ENCODE measurements around the gene FOXO3. TPM values are rescaled to one million over a fixed set of nuclear protein-coding genes. Genes with fewer than 3 reads are reported as not detected.

FOXO3 gene
- total RNA-seq, 1 donor from 2014 or later = 60.1 TPM

DNA sequence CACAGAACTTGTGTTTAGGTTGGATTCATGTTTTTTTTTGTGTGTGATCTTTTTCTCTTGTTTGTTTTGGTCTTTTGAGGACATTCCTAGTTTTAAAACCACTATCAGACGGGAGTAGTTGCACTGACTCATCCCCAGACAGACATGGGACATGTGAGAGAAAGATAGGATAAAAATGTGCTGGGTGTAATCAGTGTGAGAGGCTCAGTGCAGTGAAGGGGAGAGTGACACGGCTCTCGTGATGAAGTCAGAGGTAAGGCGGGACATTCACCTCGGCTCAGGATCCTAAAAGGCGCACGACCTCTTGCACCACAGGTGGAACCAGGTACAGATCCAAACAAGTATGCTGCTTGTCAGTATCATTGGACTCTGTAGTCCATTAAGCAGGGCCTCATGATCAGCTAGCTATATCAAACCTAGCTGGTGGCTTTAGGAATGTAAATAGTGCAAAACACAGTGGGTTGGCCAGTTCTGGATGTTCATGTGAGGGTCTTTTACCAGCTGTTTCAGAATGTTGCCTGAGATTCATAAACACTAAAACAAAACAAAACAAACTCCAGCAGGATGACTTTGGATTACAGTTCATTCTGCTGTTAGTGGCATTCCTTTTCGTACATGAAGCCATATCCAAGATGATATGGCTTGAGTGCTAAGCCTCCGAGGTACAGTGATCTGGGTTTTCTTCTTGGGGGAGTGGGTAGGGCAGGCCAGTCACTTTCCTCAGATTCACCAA, 18.0 kb downstream of the FOXO3 start:
- ATAC-seq (no peak), DNase-seq (no peak)
- Histone ChIP-seq H3K4me1 (peaks cover 98% of the 10 kb centered on the region), H3K36me3 (no peaks in the 10 kb centered on the region), H3K27ac (peak overlapping the region; percentile 50), H3K27me3 (ENCODE audit: low read depth) (no peaks in the 10 kb centered on the region), H3K9me3 (no peaks in the 10 kb centered on the region), H3K4me3 (no peak overlapping the region)
- TF ChIP-seq, protein P1, sequence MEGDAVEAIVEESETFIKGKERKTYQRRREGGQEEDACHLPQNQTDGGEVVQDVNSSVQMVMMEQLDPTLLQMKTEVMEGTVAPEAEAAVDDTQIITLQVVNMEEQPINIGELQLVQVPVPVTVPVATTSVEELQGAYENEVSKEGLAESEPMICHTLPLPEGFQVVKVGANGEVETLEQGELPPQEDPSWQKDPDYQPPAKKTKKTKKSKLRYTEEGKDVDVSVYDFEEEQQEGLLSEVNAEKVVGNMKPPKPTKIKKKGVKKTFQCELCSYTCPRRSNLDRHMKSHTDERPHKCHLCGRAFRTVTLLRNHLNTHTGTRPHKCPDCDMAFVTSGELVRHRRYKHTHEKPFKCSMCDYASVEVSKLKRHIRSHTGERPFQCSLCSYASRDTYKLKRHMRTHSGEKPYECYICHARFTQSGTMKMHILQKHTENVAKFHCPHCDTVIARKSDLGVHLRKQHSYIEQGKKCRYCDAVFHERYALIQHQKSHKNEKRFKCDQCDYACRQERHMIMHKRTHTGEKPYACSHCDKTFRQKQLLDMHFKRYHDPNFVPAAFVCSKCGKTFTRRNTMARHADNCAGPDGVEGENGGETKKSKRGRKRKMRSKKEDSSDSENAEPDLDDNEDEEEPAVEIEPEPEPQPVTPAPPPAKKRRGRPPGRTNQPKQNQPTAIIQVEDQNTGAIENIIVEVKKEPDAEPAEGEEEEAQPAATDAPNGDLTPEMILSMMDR (IDR thresholded peaks at IDR 0.05) = no peak
- intact Hi-C loops (cut with DNase I) = no loop called here

- H3K36me3 ChIP-seq = no peaks in the 10 kb centered on the region
- no peak overlapping the region for H3K4me3 ChIP-seq
- TF ChIP-seq, protein P1 (IDR thresholded peaks at IDR 0.05) = no peak
- DNase-seq (no peak), ATAC-seq (no peak)
- H3K27ac ChIP-seq = peak overlapping the region; percentile 50
- intact Hi-C loops (cut with DNase I) = no loop called here
- H3K27me3 ChIP-seq (ENCODE audit: low read depth) = no peaks in the 10 kb centered on the region
- H3K4me1 ChIP-seq = peaks cover 98% of the 10 kb centered on the region
- no peaks in the 10 kb centered on the region for H3K9me3 ChIP-seq
Observed at GRCh38 chr6:108579328-108579721, 18.6 kb downstream of the FOXO3 start.

- Histone ChIP-seq H3K36me3 (no peaks in the 10 kb centered on the region), H3K9me3 (no peaks in the 10 kb centered on the region), H3K4me1 (peaks cover 94% of the 10 kb centered on the region), H3K27me3 (ENCODE audit: low read depth) (no peaks in the 10 kb centered on the region), H3K27ac (peak overlapping the region; percentile 50), H3K4me3 (no peak overlapping the region)
- intact Hi-C loops (cut with DNase I) = no loop called here
- TF ChIP-seq, protein P1 (IDR thresholded peaks at IDR 0.05) = no peak
- DNase-seq (no peak), ATAC-seq (no peak)
Observed at GRCh38 chr6:108580646-108581045, 19.9 kb downstream of the FOXO3 start.

DNA sequence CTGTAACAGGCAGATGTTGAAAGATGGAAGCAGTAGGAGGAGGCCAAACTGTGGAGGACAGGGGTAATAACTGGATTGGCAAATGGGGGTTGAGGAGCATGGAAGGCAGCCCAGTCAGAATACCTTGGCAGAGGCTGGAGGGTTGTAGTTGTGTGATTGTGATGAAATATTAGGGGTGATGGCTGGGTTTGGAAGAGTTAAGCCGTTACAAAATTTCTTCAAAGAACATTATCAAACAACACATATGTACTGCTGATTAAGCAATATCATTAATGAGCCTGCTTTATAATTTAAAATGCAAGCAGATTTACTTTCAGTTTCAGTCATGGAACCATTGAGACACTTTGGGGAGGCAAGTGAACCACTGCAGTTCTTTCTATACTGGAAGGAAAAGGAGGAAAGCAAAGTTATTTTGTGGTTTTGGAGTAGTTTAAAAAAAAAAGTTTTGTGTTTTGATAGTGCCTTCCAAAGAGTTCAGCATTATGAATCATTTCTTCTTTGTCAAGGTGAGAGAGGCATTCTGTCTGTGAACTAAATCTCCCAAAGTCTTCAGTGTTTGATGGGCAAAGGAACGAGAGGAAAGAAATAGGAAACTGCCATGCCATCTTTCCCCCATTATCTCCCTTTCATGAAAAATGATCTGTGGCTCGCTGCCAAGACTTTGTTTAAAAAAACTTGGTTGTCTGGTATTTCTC, 20.7 kb downstream of the FOXO3 start:
- Histone ChIP-seq H3K4me1 (peaks cover 94% of the 10 kb centered on the region), H3K36me3 (no peaks in the 10 kb centered on the region), H3K27me3 (ENCODE audit: low read depth) (no peaks in the 10 kb centered on the region), H3K27ac (peak overlapping the region; percentile 50), H3K4me3 (peak overlapping the region; percentile 4), H3K9me3 (no peaks in the 10 kb centered on the region)
- intact Hi-C loops (cut with DNase I) = no loop called here
- ATAC-seq = peak; percentile 76
- TF ChIP-seq, protein P1 (IDR thresholded peaks at IDR 0.05) = no peak
- no peak for DNase-seq

DNA sequence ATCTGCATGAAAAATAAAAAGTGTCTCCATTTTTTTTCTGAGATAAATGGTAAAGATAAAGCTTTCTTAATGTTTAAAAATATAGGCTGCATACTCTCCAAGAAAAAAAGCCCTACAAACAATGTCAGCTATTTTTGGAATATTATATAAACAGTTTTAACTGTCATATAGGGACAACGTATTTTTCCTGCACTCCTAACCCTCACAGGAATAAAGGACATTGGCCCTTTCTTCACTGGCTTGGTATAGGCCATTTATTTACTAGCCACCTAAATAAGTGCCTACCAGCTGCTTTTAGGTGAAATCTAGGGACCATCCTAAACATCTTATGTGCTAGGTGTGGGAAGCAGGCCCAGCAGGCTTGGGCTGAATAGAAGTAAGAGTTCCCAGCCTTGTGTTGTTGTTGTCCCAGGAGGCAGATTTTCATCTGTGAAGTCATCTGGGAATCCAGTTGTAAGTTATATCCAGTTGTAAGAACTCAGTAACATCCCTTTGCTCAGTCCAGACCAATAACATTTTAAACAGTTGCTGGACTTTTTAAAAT, 21.3 kb downstream of the FOXO3 start:
- DNase-seq (no peak), ATAC-seq (no peak)
- Histone ChIP-seq H3K27me3 (ENCODE audit: low read depth) (no peaks in the 10 kb centered on the region), H3K4me3 (no peak overlapping the region), H3K36me3 (no peaks in the 10 kb centered on the region), H3K9me3 (no peaks in the 10 kb centered on the region), H3K27ac (peak overlapping the region; percentile 47), H3K4me1 (peaks cover 94% of the 10 kb centered on the region)
- TF ChIP-seq, protein P1 (IDR thresholded peaks at IDR 0.05) = no peak
- intact Hi-C loops (cut with DNase I) = no loop called here

Data from lower lobe of right lung (tissue), 2 donors.